GM18505 (cell line): Measurements from ENCODE around the gene RTF1.
"Not testable (repeated sequence)": the region's sequence is repeated elsewhere in the genome, so short reads cannot be mapped to it uniquely, and the experiment has no call there.

ENCODE experiments used
- ATAC-seq: cut with Tn5 transposase; IDR thresholded peaks from one replicate; pipeline ENCODE4 v1.9.1; 2021; ENCODE audit not compliant: unreplicated experiment
- POLR2A ChIP-seq: IDR thresholded peaks from 4 replicates; pipeline ENCODE4 v1.6.1; 2011; ENCODE audit warnings: borderline replicate concordance; ENCODE audit not compliant: insufficient read depth, insufficient read length; ENCODE audit errors: extremely low read depth

Gene RTF1

GRCh38 chr15:41416742-41417417 lies at the start of gene RTF1:
TSS of gene RTF1 (plus strand) at chr15:41417095. CDS start at chr15:41417116, 21 bp downstream.
- peak; percentile 79 for ATAC-seq
- peak; percentile 82 for TF ChIP-seq POLR2A

- no peak for ATAC-seq
- TF ChIP-seq POLR2A, result no peak
These were observed 49.5 kb upstream of the RTF1 start for GRCh38 chr15:41367418-41367817.

- no peak for TF ChIP-seq POLR2A
- no peak for ATAC-seq
These were observed 38.9 kb upstream of the RTF1 start for GRCh38 chr15:41377978-41378377.

GRCh38 chr15:41383974-41384749 lies 32.7 kb upstream of the RTF1 start:
- not testable (repeated sequence) for ATAC-seq

- TF ChIP-seq POLR2A, result no peak
- no peak for ATAC-seq
These were observed 29.2 kb upstream of the RTF1 start for GRCh38 chr15:41387646-41388045.

GRCh38 chr15:41392659-41393058 lies 24.2 kb upstream of the RTF1 start:
- no peak for ATAC-seq
- no peak for TF ChIP-seq POLR2A

GRCh38 chr15:41394924-41395323 lies 22.0 kb upstream of the RTF1 start:
- ATAC-seq, result no peak
- no peak for TF ChIP-seq POLR2A

GRCh38 chr15:41396111-41396510 lies 20.8 kb upstream of the RTF1 start:
- TF ChIP-seq POLR2A, result no peak
- no peak for ATAC-seq

GRCh38 chr15:41401904-41402267 lies 15.0 kb upstream of the RTF1 start:
- ATAC-seq, result no peak

GRCh38 chr15:41407341-41407740 lies 9.6 kb upstream of the RTF1 start:
- no peak for TF ChIP-seq POLR2A
- ATAC-seq, result no peak

More at GRCh38 chr15:41401904-41402267, 15.0 kb upstream of the RTF1 start:
- no peak for TF ChIP-seq POLR2A

GRCh38 chr15:41408234-41408641 lies 8.7 kb upstream of the RTF1 start:
- no peak for TF ChIP-seq POLR2A
- ATAC-seq, result no peak

- TF ChIP-seq POLR2A, result no peak
- no peak for ATAC-seq
These were observed 5.9 kb upstream of the RTF1 start for GRCh38 chr15:41411031-41411430.

GRCh38 chr15:41411441-41411840 lies 5.5 kb upstream of the RTF1 start:
- no peak for ATAC-seq

GRCh38 chr15:41416128-41416741 lies 660 bp upstream of the RTF1 start:
- no peak for TF ChIP-seq POLR2A
- peak; percentile 5 for ATAC-seq

More at GRCh38 chr15:41411441-41411840, 5.5 kb upstream of the RTF1 start:
- no peak for TF ChIP-seq POLR2A

GRCh38 chr15:41417418-41418195 lies 712 bp downstream of the RTF1 start:
- TF ChIP-seq POLR2A, result no peak
- ATAC-seq, result peak; percentile 44
